Measurements from ENCODE around the gene AGBL1. TPM values are rescaled to one million over a fixed set of nuclear protein-coding genes. Genes with fewer than 3 reads are reported as not detected.

The AGBL1 gene
- total RNA-seq, 2 experiments from 2014 or later = not detected

- POLR2A ChIA-PET = no interaction called here
- Mint-ChIP-seq H3K27me3 (peaks cover 5% of the 10 kb centered on the region), H3K4me1 (no peaks in the 10 kb centered on the region), H3K36me3 (no peaks in the 10 kb centered on the region), H3K27ac (no peak overlapping the region), H3K9me3 (no peaks in the 10 kb centered on the region), H3K4me3 (no peak overlapping the region)
- DNase-seq (no peak), ATAC-seq (ENCODE audit: low read depth) (no peak)
Measured at GRCh38 chr15:86903642-86904421, 824.2 kb downstream of the AGBL1 start.

DNA sequence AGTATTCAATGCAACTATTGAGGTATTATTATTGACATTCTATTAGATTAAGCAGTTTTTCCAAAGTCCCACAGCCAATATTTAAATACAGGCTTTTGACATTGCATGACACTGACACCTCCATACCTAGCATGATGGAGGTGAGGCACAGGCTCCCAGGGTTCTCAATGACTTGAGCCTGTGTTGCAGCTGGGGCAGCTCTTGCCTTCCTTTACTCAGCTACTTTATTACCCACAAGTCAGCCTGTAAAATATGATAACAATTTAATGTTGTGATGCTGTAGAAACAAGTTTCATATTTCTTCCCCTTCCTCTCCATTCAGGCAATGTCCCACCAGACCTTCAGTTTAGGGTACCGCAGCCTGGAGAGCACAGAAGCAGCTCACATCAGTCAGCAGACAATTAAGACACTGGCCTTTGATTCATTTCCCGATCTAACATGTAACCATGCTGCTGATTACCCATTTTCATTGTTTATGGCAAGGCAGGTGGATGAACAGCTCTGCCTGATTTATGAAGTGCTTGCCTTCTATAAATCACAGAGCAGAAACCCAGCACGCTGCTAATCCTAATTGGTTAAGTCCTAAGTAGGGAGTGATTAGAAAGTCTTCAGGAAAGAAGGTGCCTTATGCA is 826.1 kb downstream of the AGBL1 start:
- no peak overlapping the region for H3K4me3 Mint-ChIP-seq
- no peaks in the 10 kb centered on the region for H3K36me3 Mint-ChIP-seq
- no peak overlapping the region for H3K27ac Mint-ChIP-seq
- H3K9me3 Mint-ChIP-seq = no peaks in the 10 kb centered on the region
- H3K27me3 Mint-ChIP-seq = peaks cover 5% of the 10 kb centered on the region
- no peak for ATAC-seq (ENCODE audit: low read depth)
- no peaks in the 10 kb centered on the region for H3K4me1 Mint-ChIP-seq
- DNase-seq = no peak
- POLR2A ChIA-PET = no interaction called here

DNA sequence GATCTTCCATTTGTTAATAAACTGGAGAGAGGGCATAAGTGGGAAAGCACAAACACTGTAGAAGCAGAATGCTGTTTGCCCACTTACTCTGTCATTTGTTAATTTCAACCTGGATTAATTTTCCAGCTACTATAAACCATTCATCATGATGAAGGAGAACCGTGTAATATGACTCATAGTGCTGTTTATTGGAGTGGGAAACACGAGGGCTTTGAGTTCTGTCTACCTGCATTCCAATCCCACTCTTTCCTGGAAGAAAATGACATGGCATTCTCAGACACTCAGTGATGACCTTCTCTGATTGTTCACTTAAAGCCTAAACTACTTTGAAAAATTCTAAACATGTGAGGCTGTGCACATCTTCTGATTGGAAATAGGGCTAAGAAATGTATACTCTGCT is 826.7 kb downstream of the AGBL1 start:
- Mint-ChIP-seq H3K4me1 (no peaks in the 10 kb centered on the region), H3K4me3 (no peak overlapping the region), H3K27ac (no peak overlapping the region), H3K27me3 (peaks cover 5% of the 10 kb centered on the region), H3K9me3 (no peaks in the 10 kb centered on the region), H3K36me3 (no peaks in the 10 kb centered on the region)
- POLR2A ChIA-PET = no interaction called here
- no peak for DNase-seq
- no peak for ATAC-seq (ENCODE audit: low read depth)

GRCh38 chr15:86911022-86911421 is 831.4 kb downstream of the AGBL1 start:
- Mint-ChIP-seq H3K27ac (no peak overlapping the region), H3K9me3 (no peaks in the 10 kb centered on the region), H3K36me3 (no peaks in the 10 kb centered on the region), H3K27me3 (no peaks in the 10 kb centered on the region), H3K4me1 (no peaks in the 10 kb centered on the region), H3K4me3 (no peak overlapping the region)
- POLR2A ChIA-PET = no interaction called here
- DNase-seq (no peak), ATAC-seq (ENCODE audit: low read depth) (no peak)

- Mint-ChIP-seq H3K36me3 (no peaks in the 10 kb centered on the region), H3K4me1 (no peaks in the 10 kb centered on the region), H3K9me3 (no peaks in the 10 kb centered on the region), H3K27ac (no peak overlapping the region), H3K4me3 (no peak overlapping the region), H3K27me3 (no peaks in the 10 kb centered on the region)
- POLR2A ChIA-PET = no interaction called here
- ATAC-seq (ENCODE audit: low read depth) (no peak), DNase-seq (no peak)
Measured at GRCh38 chr15:86912661-86913060, 833.0 kb downstream of the AGBL1 start.

DNA sequence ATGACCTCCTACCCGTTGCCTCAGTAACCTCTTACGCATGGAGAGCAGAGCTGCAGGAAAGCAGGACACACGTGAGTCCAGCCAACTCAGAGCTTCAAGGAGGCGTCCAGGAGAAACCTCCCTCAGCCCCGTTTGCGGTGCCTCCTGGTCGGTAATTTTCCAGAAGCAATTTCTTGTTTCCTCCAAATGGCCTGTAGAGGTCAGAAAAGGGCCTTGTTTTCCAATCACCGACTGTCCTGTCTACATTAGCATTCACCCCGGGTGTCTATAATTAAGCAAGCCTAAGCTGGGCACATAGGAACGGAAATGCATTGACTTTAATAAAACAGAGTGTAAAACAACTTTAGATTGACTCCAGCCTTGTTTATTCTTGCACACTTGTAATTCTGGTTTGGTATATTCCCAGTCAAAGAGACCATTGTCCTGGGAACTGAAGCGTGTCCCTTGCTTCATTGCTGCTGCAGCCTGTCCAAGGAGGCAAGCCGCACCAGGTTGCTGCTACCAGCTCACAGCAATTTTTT is 836.2 kb downstream of the AGBL1 start:
- ATAC-seq (ENCODE audit: low read depth) (no peak), DNase-seq (no peak)
- POLR2A ChIA-PET = no interaction called here
- H3K27ac Mint-ChIP-seq = no peak overlapping the region
- no peaks in the 10 kb centered on the region for H3K36me3 Mint-ChIP-seq
- H3K4me3 Mint-ChIP-seq = no peak overlapping the region
- peaks cover 3% of the 10 kb centered on the region for H3K27me3 Mint-ChIP-seq
- no peaks in the 10 kb centered on the region for H3K9me3 Mint-ChIP-seq
- H3K4me1 Mint-ChIP-seq = no peaks in the 10 kb centered on the region

- DNase-seq (no peak), ATAC-seq (ENCODE audit: low read depth) (no peak)
- Mint-ChIP-seq H3K27me3 (peaks cover 3% of the 10 kb centered on the region), H3K9me3 (no peaks in the 10 kb centered on the region), H3K4me1 (no peaks in the 10 kb centered on the region), H3K27ac (no peak overlapping the region), H3K36me3 (no peaks in the 10 kb centered on the region), H3K4me3 (no peak overlapping the region)
- POLR2A ChIA-PET = no interaction called here
Measured at GRCh38 chr15:86916671-86917360, 837.1 kb downstream of the AGBL1 start.

DNA sequence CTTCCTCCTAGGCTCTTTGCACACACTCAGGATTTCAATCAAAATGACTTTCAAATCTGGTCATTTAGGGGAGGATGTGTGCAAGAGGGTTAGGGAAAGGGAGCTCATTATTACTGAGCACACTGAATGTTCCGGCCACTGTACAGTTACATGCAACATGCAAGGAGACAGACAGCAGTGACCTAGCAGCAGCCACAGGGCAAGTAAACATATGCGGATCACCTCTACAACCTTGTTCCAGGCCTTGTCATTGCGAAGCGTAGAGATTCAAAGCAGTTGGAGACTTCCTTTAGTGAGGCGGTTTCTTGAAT is 837.6 kb downstream of the AGBL1 start:
- POLR2A ChIA-PET = no interaction called here
- Mint-ChIP-seq H3K4me1 (no peaks in the 10 kb centered on the region), H3K9me3 (no peaks in the 10 kb centered on the region)

GRCh38 chr15:86919581-86919980 is 839.9 kb downstream of the AGBL1 start:
- DNase-seq (no peak), ATAC-seq (ENCODE audit: low read depth) (no peak)
- no peaks in the 10 kb centered on the region for H3K9me3 Mint-ChIP-seq
- no peaks in the 10 kb centered on the region for H3K4me1 Mint-ChIP-seq
- no peaks in the 10 kb centered on the region for H3K36me3 Mint-ChIP-seq
- POLR2A ChIA-PET = no interaction called here
- H3K4me3 Mint-ChIP-seq = no peak overlapping the region
- peaks cover 3% of the 10 kb centered on the region for H3K27me3 Mint-ChIP-seq
- no peak overlapping the region for H3K27ac Mint-ChIP-seq

More for the DNA sequence above, 837.6 kb downstream of the AGBL1 start:
- Mint-ChIP-seq H3K36me3 (no peaks in the 10 kb centered on the region), H3K27me3 (peaks cover 3% of the 10 kb centered on the region), H3K27ac (no peak overlapping the region), H3K4me3 (no peak overlapping the region)
- no peak for DNase-seq
- no peak for ATAC-seq (ENCODE audit: low read depth)

DNA sequence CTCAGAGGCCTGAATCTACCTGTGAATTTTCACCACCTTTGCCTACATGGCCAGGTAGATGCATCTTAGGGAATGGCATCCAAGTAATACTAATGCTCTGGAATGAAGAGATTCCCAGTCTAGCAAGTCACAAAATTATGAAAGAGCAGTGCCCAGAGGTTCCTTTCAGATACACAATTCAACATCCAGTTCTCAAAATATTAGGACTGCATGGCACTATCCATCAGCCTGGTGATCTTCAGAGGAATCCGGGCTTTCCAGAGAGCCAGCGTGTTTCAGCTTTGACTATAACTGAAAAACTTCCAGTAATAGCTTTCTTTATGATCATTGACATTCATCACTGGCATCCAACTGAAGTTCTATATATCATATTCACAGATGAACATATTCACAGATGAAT is 849.8 kb downstream of the AGBL1 start:
- H3K27ac Mint-ChIP-seq = no peak overlapping the region

GRCh38 chr15:86932456-86932855 is 852.8 kb downstream of the AGBL1 start:
- Mint-ChIP-seq H3K4me3 (no peak overlapping the region), H3K27me3 (no peaks in the 10 kb centered on the region), H3K4me1 (no peaks in the 10 kb centered on the region), H3K27ac (no peak overlapping the region), H3K36me3 (no peaks in the 10 kb centered on the region), H3K9me3 (no peaks in the 10 kb centered on the region)
- DNase-seq (no peak), ATAC-seq (ENCODE audit: low read depth) (no peak)
- POLR2A ChIA-PET = no interaction called here

More for the DNA sequence above, 849.8 kb downstream of the AGBL1 start:
- ATAC-seq (ENCODE audit: low read depth) = no peak
- POLR2A ChIA-PET = no interaction called here
- Mint-ChIP-seq H3K4me3 (no peak overlapping the region), H3K27me3 (no peaks in the 10 kb centered on the region), H3K4me1 (no peaks in the 10 kb centered on the region), H3K36me3 (no peaks in the 10 kb centered on the region), H3K9me3 (no peaks in the 10 kb centered on the region)
- no peak for DNase-seq

DNA sequence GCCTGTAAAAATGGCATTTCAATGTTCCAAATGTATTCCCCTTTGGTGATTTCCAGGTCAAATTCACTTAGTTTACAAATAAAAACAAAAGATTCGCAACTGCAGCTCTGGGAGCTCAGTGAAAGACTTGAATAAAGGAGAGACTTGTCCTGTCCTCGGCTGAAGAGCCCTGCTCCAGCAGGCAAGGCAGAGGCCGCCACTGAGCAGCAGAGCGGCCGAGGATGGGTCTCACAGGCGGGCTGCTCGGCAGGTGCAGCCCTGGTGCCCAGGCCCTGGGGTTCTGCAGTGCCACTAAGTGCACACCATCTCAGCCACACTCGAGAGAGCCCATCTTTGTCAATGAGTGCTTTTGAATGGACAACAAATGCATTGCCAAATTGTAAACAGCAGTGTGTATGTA is 856.2 kb downstream of the AGBL1 start:
- no peak for DNase-seq
- Mint-ChIP-seq H3K9me3 (no peaks in the 10 kb centered on the region), H3K27ac (no peak overlapping the region), H3K4me1 (no peaks in the 10 kb centered on the region), H3K4me3 (no peak overlapping the region), H3K27me3 (no peaks in the 10 kb centered on the region), H3K36me3 (no peaks in the 10 kb centered on the region)
- POLR2A ChIA-PET = no interaction called here
- ATAC-seq (ENCODE audit: low read depth) = no peak

DNA sequence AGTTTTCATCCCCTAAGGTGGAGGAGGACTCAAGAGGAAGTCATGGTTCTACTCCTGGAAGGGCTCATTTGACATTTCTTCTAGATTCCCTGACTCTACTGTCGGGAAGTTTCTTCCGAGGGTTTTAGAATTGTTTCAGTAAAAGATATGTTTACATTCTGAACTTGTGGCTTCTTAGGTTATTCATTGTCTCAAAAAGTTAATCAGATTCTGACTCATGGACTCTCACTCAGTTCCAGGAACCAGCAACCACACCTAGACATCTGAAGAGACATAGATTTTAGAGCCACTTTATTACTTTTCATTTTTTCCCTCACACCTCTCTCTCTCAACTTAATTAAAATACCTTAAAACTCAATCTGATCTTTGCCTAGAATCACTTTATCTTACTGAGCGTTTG is 862.6 kb downstream of the AGBL1 start:
- Mint-ChIP-seq H3K27me3 (no peaks in the 10 kb centered on the region), H3K4me1 (no peaks in the 10 kb centered on the region), H3K27ac (no peak overlapping the region), H3K9me3 (no peaks in the 10 kb centered on the region), H3K36me3 (no peaks in the 10 kb centered on the region), H3K4me3 (no peak overlapping the region)
- POLR2A ChIA-PET = no interaction called here
- no peak for DNase-seq
- ATAC-seq (ENCODE audit: low read depth) = no peak

DNA sequence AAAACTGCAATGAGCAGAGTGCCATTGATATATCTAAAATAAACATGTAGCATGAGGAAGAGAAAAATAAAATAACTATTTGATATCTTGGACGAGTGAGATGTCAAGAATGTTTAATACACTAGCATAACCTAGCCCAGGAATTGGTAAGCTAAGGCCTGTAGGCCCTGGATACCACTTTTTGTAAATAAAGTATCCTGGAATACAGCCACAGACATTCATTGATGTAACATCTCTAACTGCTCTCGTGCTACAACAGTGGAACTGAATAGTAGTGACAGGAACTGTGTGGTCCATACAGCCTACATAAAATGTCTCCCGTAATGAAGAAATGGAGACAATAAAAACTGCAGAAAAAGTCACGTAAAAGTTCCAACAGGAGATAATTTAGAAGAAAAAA is 869.0 kb downstream of the AGBL1 start:
- Mint-ChIP-seq H3K4me1 (no peaks in the 10 kb centered on the region), H3K36me3 (no peaks in the 10 kb centered on the region), H3K27me3 (peaks cover 2% of the 10 kb centered on the region), H3K9me3 (no peaks in the 10 kb centered on the region), H3K27ac (no peak overlapping the region), H3K4me3 (no peak overlapping the region)
- DNase-seq = no peak
- ATAC-seq (ENCODE audit: low read depth) = no peak
- POLR2A ChIA-PET = no interaction called here

Data from activated naive CD8-positive, alpha-beta T cell treated with anti-CD3 and anti-CD28 coated beads, Interleukin-2, amount 10 ng/mL, durations not matched to agents 7 days and 5 days (primary cell).